Activated gamma-delta T cell (primary cell): ENCODE data around the gene MRPS2.
A peak's percentile ranks its signal among the peaks of the same experiment; 100 is the strongest.
"Not testable (repeated sequence)": the region's sequence is repeated elsewhere in the genome, so short reads cannot be mapped to it uniquely, and the experiment has no call there.

Experiments
- DNase-seq: peaks from one replicate; lab custom pipeline; 2025; lab: John Stamatoyannopoulos, UW
- total RNA-seq, 2 donors: gene quantifications; one replicate each; lab custom pipeline; 2026; lab: John Stamatoyannopoulos, UW

The MRPS2 gene
- 22.0 to 23.9 reads per million in 2 donors for total RNA-seq

- DNase-seq, result peak; percentile 75
Observed at GRCh38 chr9:135500525-135501260, at the start of gene MRPS2. Gene MRPS2 (plus strand): TSS chr9:135500682. CDS start chr9:135500711, 29 bp downstream.

GRCh38 chr9:135450956-135451355, 49.5 kb upstream of the MRPS2 start:
- no peak for DNase-seq

- DNase-seq, result not testable (repeated sequence)
Observed at GRCh38 chr9:135451909-135452308, 48.6 kb upstream of the MRPS2 start.

- no peak for DNase-seq
Observed at GRCh38 chr9:135454737-135455136, 45.7 kb upstream of the MRPS2 start.

- DNase-seq, result no peak
Observed at GRCh38 chr9:135455401-135456030, 45.0 kb upstream of the MRPS2 start.

GRCh38 chr9:135456436-135457104, 43.9 kb upstream of the MRPS2 start:
- DNase-seq, result no peak

GRCh38 chr9:135458478-135458877, 42.0 kb upstream of the MRPS2 start:
- not testable (repeated sequence) for DNase-seq

GRCh38 chr9:135461936-135462335, 38.5 kb upstream of the MRPS2 start:
- DNase-seq, result no peak

- no peak for DNase-seq
Observed at GRCh38 chr9:135463140-135463539, 37.3 kb upstream of the MRPS2 start.

GRCh38 chr9:135464181-135464580, 36.3 kb upstream of the MRPS2 start:
- DNase-seq, result no peak

- DNase-seq, result no peak
Observed at GRCh38 chr9:135468854-135469521, 31.5 kb upstream of the MRPS2 start.

- DNase-seq, result no peak
Observed at GRCh38 chr9:135471791-135472640, 28.5 kb upstream of the MRPS2 start.

- no peak for DNase-seq
Observed at GRCh38 chr9:135473972-135474543, 26.4 kb upstream of the MRPS2 start.

GRCh38 chr9:135474915-135475314, 25.6 kb upstream of the MRPS2 start:
- no peak for DNase-seq

GRCh38 chr9:135476561-135477355, 23.7 kb upstream of the MRPS2 start:
- no peak for DNase-seq

GRCh38 chr9:135478191-135478590, 22.3 kb upstream of the MRPS2 start:
- DNase-seq, result no peak

- no peak for DNase-seq
Observed at GRCh38 chr9:135478829-135479468, 21.5 kb upstream of the MRPS2 start.

- no peak for DNase-seq
Observed at GRCh38 chr9:135479469-135480052, 20.9 kb upstream of the MRPS2 start, which contains the start of gene PPP1R26. Gene PPP1R26 (plus strand): TSS chr9:135479782. CDS start chr9:135484511, 4,729 bp downstream.
